Ovary (tissue), 3 donors: ENCODE data around the gene CENPS.

Source experiments
- CTCF ChIP-seq, 3 donors: fragments of 450-650 bp in 2 of 3; fragments of 200-600 bp in 1 of 3; IDR thresholded peaks; one replicate each; pipeline versions ENCODE4 v1.5.1 to v1.8.0; 2016 to 2022; ENCODE audit warnings: antibody characterized with exemption in 3 of 3, mild to moderate bottlenecking in 1 of 3
- EP300 ChIP-seq: sonication (generic); formaldehyde crosslinking; IDR thresholded peaks from one replicate; pipeline ENCODE4 v1.6.1; 2017; ENCODE audit warnings: antibody characterized with exemption
- POLR2A ChIP-seq: fragments of 450-650 bp; IDR thresholded peaks from one replicate; pipeline ENCODE4 v1.6.1; 2017; ENCODE audit warnings: antibody characterized with exemption, mild to moderate bottlenecking, moderate library complexity
- donor health status: DM: no; HTN: no; CAD: no.

GRCh38 chr1:10415211-10415930, 14.9 kb upstream of the CENPS start:
- TF ChIP-seq POLR2A (no peak), CTCF (IDR thresholded peaks at IDR 0.05) (no peak), EP300 (no peak)
